HEK293 (cell line): Measurements from ENCODE around the gene MYO1C.

Experiments
- MYNN ChIP-seq: fragments of 450-650 bp; formaldehyde crosslinking; IDR thresholded peaks from 2 replicates; pipeline ENCODE4 v1.5.1; 2016; ENCODE audit warnings: missing biosample characterization, missing genetic modification characterization, borderline replicate concordance
- YY1 ChIP-seq: fragments of 450-650 bp; formaldehyde crosslinking; IDR thresholded peaks from 2 replicates; pipeline ENCODE4 v1.5.1; 2018; ENCODE audit warnings: missing biosample characterization, missing genetic modification characterization
- ZBTB20 ChIP-seq: fragments of 450-650 bp; formaldehyde crosslinking; IDR thresholded peaks from 2 replicates; pipeline ENCODE4 v1.5.1; 2016; ENCODE audit warnings: missing biosample characterization, missing genetic modification characterization
- ZNF146 ChIP-seq: fragments of 450-650 bp; formaldehyde crosslinking; IDR thresholded peaks from 2 replicates; pipeline ENCODE4 v1.5.1; 2016; ENCODE audit warnings: missing biosample characterization, missing genetic modification characterization
- ZNF701 ChIP-seq: fragments of 450-650 bp; formaldehyde crosslinking; IDR thresholded peaks from 2 replicates; pipeline ENCODE4 v1.5.1; 2016; ENCODE audit warnings: missing biosample characterization, missing genetic modification characterization
- TF ChIP-seq, protein P1 (sequence below): fragments of 450-650 bp; formaldehyde crosslinking; IDR thresholded peaks from 2 replicates; pipeline ENCODE4 v1.5.1; 2016; ENCODE audit warnings: missing biosample characterization, missing genetic modification characterization
- TF ChIP-seq, protein P2 (sequence below): fragments of 450-650 bp; formaldehyde crosslinking; IDR thresholded peaks from 2 replicates; pipeline ENCODE4 v1.5.1; 2016; ENCODE audit warnings: missing biosample characterization, missing genetic modification characterization
- TF ChIP-seq, protein P3 (sequence below): fragments of 450-650 bp; formaldehyde crosslinking; IDR thresholded peaks from 2 replicates; pipeline ENCODE4 v1.5.1; 2016; ENCODE audit warnings: missing biosample characterization, missing genetic modification characterization
- TF ChIP-seq, protein P4 (sequence below): fragments of 450-650 bp; formaldehyde crosslinking; IDR thresholded peaks from 2 replicates; pipeline ENCODE4 v1.5.1; 2016; ENCODE audit warnings: missing biosample characterization, missing genetic modification characterization

DNA sequence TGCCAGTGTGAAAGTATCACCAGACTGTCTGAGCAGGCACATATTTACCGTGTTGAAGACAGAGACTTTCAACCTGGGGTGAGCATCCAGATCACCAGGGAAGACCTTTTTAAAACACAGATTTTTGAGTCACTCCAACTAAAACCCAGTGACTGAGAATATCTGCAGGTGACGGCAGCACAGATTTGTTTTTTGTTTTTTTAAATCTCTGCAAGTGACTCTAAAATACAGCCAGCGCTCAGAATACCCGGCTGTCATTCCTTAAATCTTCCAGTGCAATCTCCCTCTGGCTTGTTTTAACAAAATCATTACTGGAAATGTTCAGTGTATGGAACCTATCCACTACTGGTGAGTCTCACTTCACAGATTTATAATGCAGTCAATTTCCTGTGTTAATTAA, 43.3 kb upstream of the MYO1C start:
- TF ChIP-seq, protein P1, sequence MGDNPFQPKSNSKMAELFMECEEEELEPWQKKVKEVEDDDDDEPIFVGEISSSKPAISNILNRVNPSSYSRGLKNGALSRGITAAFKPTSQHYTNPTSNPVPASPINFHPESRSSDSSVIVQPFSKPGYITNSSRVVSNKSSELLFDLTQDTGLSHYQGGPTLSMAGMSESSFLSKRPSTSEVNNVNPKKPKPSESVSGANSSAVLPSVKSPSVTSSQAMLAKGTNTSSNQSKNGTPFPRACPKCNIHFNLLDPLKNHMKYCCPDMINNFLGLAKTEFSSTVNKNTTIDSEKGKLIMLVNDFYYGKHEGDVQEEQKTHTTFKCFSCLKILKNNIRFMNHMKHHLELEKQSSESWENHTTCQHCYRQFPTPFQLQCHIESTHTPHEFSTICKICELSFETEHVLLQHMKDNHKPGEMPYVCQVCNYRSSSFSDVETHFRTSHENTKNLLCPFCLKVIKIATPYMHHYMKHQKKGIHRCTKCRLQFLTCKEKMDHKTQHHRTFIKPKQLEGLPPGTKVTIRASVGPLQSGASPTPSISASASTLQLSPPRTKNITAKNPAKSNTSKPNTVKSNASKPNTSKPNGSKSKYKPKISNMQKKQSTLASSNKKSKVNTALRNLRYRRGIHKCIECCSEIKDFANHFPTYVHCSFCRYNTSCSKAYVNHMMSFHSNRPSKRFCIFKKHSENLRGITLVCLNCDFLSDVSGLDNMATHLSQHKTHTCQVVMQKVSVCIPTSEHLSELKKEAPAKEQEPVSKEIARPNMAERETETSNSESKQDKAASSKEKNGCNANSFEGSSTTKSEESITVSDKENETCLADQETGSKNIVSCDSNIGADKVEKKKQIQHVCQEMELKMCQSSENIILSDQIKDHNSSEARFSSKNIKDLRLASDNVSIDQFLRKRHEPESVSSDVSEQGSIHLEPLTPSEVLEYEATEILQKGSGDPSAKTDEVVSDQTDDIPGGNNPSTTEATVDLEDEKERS (tag by site-specific recombination), result no peak
- TF ChIP-seq, protein P2, sequence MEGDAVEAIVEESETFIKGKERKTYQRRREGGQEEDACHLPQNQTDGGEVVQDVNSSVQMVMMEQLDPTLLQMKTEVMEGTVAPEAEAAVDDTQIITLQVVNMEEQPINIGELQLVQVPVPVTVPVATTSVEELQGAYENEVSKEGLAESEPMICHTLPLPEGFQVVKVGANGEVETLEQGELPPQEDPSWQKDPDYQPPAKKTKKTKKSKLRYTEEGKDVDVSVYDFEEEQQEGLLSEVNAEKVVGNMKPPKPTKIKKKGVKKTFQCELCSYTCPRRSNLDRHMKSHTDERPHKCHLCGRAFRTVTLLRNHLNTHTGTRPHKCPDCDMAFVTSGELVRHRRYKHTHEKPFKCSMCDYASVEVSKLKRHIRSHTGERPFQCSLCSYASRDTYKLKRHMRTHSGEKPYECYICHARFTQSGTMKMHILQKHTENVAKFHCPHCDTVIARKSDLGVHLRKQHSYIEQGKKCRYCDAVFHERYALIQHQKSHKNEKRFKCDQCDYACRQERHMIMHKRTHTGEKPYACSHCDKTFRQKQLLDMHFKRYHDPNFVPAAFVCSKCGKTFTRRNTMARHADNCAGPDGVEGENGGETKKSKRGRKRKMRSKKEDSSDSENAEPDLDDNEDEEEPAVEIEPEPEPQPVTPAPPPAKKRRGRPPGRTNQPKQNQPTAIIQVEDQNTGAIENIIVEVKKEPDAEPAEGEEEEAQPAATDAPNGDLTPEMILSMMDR (tag by site-specific recombination), result no peak
- TF ChIP-seq, protein P3, sequence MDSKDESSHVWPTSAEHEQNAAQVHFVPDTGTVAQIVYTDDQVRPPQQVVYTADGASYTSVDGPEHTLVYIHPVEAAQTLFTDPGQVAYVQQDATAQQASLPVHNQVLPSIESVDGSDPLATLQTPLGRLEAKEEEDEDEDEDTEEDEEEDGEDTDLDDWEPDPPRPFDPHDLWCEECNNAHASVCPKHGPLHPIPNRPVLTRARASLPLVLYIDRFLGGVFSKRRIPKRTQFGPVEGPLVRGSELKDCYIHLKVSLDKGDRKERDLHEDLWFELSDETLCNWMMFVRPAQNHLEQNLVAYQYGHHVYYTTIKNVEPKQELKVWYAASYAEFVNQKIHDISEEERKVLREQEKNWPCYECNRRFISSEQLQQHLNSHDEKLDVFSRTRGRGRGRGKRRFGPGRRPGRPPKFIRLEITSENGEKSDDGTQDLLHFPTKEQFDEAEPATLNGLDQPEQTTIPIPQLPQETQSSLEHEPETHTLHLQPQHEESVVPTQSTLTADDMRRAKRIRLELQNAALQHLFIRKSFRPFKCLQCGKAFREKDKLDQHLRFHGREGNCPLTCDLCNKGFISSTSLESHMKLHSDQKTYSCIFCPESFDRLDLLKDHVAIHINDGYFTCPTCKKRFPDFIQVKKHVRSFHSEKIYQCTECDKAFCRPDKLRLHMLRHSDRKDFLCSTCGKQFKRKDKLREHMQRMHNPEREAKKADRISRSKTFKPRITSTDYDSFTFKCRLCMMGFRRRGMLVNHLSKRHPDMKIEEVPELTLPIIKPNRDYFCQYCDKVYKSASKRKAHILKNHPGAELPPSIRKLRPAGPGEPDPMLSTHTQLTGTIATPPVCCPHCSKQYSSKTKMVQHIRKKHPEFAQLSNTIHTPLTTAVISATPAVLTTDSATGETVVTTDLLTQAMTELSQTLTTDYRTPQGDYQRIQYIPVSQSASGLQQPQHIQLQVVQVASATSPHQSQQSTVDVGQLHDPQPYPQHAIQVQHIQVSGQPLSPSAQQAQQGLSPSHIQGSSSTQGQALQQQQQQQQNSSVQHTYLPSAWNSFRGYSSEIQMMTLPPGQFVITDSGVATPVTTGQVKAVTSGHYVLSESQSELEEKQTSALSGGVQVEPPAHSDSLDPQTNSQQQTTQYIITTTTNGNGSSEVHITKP (tag by site-specific recombination), result no peak
- TF ChIP-seq ZBTB20 (tag by site-specific recombination), result no peak
- TF ChIP-seq, protein P4, sequence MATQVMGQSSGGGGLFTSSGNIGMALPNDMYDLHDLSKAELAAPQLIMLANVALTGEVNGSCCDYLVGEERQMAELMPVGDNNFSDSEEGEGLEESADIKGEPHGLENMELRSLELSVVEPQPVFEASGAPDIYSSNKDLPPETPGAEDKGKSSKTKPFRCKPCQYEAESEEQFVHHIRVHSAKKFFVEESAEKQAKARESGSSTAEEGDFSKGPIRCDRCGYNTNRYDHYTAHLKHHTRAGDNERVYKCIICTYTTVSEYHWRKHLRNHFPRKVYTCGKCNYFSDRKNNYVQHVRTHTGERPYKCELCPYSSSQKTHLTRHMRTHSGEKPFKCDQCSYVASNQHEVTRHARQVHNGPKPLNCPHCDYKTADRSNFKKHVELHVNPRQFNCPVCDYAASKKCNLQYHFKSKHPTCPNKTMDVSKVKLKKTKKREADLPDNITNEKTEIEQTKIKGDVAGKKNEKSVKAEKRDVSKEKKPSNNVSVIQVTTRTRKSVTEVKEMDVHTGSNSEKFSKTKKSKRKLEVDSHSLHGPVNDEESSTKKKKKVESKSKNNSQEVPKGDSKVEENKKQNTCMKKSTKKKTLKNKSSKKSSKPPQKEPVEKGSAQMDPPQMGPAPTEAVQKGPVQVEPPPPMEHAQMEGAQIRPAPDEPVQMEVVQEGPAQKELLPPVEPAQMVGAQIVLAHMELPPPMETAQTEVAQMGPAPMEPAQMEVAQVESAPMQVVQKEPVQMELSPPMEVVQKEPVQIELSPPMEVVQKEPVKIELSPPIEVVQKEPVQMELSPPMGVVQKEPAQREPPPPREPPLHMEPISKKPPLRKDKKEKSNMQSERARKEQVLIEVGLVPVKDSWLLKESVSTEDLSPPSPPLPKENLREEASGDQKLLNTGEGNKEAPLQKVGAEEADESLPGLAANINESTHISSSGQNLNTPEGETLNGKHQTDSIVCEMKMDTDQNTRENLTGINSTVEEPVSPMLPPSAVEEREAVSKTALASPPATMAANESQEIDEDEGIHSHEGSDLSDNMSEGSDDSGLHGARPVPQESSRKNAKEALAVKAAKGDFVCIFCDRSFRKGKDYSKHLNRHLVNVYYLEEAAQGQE, result no peak
- TF ChIP-seq ZNF146 (tag by site-specific recombination), result no peak
- TF ChIP-seq YY1 (tag by site-specific recombination), result no peak
- TF ChIP-seq MYNN (tag by site-specific recombination), result no peak
- TF ChIP-seq ZNF701, result no peak
